HG02852 (cell line): ENCODE results near the gene HS6ST1.

Experiments
- ATAC-seq: cut with Tn5 transposase; IDR thresholded peaks from one replicate; pipeline ENCODE4 v1.9.1; 2021; ENCODE audit warnings: mild to moderate bottlenecking, moderate library complexity; ENCODE audit not compliant: unreplicated experiment

HS6ST1 gene

DNA sequence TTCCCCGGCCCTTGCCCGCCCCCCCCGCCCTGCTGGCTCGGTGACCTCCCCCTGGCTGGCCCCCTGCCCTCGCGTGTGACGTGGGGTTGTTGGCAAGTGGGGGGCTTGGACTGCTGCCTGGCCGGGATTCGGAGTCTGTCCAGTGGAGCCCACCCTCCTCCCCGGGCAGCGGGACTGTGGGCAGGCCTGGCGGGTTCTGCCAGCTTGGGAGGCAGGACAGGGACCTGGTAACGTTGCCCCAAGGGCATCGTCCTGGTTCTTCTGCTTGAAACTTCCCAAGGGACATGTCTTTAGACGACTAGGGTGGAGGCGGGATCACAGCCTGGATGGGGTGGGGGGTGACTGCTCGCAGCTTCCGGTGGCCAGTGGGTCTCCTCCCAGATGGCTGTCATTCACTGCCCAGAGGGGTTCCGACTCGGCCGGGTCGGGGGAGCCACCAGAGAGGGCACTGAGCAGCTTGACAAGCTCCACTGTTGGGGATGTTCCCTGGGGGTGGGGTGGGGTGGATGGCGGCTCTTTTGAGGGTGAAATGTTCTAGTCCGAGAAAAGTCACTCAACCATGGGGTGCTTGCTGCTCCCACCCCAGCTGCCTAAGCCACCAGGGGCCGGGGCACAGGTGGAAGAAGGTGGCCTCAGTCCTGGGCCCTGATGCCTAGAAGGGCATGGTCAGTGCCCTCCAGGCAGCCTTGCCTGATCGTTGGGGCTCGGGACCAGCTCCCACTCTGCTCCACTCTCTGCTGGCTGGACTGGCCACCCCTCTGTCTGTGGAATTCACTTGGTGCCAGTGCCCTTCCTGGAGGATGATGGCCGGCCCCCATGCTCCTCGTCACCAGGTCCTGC lies 4.3 kb upstream of the HS6ST1 start:
- ATAC-seq: no peak

- peak; percentile 59 for ATAC-seq
Observed at GRCh38 chr2:128321784-128322714, 3.4 kb upstream of the HS6ST1 start.

GRCh38 chr2:128320906-128321771 lies 2.5 kb upstream of the HS6ST1 start:
- no peak for ATAC-seq

DNA sequence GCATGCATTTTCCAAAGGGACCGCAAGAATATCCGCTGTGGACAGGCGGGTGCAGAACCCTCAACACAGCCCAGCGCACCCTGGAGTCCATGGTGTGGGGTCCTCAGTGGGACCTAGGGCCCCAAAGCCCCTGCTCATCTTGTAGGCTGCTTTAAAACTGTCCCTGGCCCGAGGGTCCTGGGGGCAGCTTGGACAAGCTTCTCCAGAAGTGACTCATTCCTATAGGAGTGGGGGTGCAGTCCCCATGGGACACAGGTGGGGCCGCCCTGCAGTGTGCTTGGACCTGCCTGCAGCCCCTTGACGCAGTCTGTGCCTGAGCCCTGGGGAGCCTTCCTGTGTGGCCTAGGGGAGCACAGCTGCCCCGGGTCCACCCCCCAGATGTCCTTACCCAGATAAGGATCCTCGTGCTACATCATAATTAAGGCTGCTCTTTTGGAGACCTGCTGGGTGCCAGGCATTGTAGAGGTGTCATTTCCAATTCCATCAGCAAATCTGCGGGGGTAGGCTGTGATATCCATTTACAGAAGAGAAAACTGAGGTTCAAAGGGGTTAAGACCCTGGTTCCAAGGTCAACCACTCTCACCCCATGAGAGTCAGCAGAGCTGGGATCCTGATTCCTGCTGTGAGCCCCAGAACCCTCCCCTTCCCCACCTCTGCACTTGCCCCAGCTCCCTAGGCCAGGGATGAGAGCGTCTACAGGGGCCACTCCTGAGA lies 1.7 kb upstream of the HS6ST1 start:
- no peak for ATAC-seq

DNA sequence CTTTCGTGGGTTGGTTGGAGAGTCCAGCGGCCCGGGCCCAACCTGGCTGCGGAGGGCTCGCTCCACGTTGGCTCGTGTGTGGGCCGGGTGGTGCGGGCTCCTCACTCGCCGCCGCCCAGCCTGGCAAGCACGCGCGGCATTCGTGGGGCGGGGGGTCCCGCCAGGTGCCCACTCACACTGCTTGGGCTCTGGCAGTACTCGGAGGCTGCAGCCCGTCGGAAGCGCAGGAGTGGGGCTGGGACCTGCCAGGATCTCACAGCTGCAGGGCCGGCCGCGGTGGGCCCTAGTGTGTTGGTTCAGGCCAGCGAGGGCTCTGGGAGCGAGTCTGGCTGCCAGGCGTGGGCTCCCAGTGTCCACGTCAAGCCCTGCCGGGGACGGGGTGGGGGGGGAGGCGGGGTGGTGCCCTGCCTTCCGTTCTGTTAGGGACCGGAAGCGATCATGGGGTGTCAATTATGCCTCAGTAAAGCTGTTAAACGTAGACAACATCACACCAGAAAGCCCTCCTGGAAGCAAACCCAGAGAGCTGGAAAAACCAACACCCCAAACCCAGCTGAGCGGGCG lies 1.0 kb upstream of the HS6ST1 start:
- ATAC-seq: no peak

DNA sequence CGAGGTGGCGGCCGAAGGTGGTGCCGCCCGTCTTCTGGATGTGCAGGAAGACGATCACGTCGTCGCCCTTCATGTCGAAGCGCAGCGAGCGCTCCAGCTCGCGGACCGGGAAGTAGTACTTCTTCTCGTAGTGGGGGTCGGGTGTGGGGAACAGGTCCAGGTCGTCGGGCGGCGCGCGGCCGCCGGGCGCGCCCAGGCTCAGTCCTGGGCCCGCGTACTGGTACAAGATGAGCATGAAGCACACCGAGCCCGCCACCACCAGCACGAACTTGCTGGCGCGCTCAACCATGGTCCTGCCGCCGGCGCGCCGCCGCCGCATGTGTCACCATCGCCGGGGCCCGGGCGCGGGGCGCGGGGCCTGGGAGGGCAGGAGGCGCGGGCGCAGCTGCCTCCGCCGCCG lies 423 bp downstream of the HS6ST1 start:
- peak; percentile 17 for ATAC-seq

GRCh38 chr2:128317899-128318225 lies 806 bp downstream of the HS6ST1 start:
- peak; percentile 1 for ATAC-seq

- ATAC-seq: peak; percentile 22
Observed at GRCh38 chr2:128317181-128317898, 1.3 kb downstream of the HS6ST1 start.

GRCh38 chr2:128316777-128317180 lies 1.9 kb downstream of the HS6ST1 start:
- no peak for ATAC-seq

DNA sequence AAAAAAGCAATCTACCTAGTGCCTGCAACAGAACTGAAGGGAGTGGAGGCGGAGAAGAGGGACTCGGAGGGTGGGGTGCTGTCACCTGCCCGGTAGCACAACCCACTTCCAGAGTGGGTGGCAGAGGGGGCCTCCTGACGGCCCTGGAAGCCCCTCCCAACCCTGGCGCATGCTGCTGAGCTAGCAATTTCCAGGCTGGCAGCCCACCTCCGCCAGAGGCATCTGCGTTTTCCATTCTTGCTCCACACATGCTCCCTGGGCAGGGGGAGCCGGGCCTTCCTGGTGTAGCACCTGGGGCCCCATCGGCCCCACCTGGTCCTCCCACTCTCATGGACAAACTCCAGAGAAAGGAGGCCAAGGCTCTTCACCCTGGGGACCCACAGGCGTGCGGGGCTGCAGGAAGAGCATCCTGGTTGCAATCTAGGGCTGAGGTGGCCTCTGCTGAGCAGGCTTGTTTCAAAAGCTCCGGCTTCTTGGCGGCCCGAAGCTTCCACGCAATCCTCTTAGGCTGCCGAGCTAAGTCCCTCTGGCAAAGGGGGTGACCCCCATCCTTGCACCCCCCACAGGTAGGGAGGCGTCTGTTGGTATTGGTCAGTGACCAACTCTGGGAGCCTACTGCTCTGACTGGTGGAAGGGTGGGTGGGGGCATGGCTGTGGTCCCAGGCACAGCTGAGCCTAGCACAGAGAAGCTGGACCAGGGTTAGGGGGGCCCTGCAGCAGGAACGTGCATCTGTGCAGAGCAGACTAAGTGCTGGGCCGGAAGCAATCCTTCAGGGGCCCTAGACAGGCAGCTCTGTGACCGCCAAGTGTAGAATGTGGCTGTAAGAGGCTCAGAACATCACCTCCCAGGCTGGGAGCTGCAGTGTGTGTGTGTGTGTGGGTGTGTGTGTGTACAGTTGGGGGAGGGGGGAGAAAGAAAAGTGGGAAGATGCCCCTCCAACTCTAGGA lies 2.6 kb downstream of the HS6ST1 start:
- ATAC-seq: no peak

DNA sequence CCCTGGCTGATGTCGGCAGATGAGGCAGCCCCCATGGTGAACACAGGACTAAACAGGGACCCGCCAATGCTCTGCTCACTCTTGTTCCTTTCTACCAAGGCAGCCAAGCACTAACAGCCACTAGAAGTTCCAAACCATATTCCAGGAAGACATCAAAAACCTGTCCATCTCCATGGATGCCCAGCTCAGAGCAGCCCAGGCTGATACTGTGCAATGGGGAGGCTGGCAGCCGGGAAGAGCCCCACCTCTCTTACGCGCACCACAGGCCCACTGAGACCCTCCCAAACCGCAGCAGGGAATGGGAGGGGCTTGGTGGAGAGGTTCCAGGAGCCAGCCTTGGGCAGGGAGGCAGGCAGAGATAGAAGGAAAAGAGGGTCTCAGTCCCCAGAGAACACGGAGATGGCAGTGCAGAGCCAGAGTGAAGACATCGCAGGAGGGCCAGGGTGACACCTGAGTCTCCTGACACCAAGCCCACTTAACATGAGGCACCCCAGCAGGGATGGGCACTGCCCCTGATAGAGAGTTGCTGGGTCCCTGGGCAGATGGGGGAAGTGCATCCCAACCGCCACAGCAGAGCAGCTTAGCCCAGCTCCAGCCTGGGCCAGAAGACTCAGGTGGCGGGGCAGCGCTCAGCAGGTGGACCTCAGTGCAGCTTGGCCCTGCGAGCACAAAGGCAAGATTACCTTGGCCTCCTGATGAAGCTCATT lies 3.4 kb downstream of the HS6ST1 start:
- ATAC-seq: no peak

GRCh38 chr2:128314348-128315121 lies 4.1 kb downstream of the HS6ST1 start:
- ATAC-seq: no peak

DNA sequence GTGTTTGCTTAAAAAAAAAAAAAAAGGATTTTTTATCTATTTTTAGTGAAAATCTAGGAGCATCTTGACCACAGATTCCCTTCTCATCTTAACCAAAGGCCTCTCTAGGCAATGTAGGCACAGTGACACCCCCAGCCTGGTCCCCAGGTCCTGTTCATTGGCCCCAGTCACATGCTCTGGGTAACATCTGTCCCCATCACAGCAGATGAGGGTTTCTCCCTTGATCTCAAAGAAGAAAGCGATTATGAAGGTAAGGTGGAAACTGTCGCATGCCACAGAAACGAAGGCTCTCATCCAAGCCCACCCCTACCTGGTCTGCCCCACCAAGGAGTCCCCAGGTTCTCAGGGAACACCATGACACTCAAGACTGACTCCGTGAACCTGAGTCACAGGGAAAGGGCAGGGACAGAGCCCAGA lies 4.7 kb downstream of the HS6ST1 start:
- no peak for ATAC-seq

- ATAC-seq: no peak
Observed at GRCh38 chr2:128313091-128313836, 5.4 kb downstream of the HS6ST1 start.

- ATAC-seq: no peak
Observed at GRCh38 chr2:128312411-128312810, 6.3 kb downstream of the HS6ST1 start.

GRCh38 chr2:128311755-128312341 lies 6.8 kb downstream of the HS6ST1 start:
- no peak for ATAC-seq
